ENCODE measurements around the gene NFYA.
"Not testable (repeated sequence)": the region's sequence is repeated elsewhere in the genome, so short reads cannot be mapped to it uniquely, and the experiment has no call there.

The NFYA gene

DNA sequence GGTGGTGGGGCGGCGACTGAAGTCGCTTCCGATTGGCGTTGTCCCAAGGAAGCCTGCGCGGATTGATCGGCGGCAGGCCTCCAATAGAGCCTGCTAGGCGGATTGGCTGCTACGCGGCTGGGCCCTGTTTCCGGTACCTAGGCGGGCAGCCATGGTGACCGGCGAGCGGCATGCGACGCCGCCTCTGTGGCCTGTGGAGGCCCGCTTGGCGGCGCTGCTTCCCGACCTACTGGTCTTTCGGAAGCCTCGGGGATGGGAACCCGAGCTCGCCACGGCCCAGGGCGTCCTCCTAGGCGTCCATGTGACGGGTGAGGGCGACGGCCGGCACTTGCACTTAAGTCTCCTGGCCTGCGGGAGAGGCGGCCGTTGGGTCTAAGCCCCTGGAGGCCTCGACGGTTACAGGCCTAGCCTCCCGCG lies 28.1 kb downstream of the NFYA start:
- H3K36me3 ChIP-seq (ENCODE audit: control insufficient read depth, insufficient read depth, low read length) = peaks cover 4% of the 10 kb centered on the region
- no peak overlapping the region for H3K4me3 ChIP-seq (ENCODE audit: low read length)

DNA sequence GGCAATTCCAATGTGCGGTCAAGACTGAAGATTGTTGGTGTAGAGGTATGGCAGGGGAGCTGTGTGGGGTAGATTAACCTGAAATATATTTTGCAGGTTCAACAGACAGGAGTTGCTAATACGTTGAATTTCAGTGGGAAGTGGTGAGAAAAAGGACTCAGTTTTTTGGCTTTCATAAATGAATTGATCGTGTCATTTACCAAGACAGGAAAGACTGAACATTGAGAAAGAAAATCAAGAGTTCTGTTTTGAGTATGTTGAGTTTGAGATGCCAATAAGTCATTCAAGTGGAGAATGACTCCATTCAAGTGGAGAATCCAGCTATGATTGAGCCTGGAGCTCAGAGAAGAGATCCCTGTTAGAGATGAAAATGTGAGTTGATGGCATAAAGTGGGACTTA lies 31.1 kb downstream of the NFYA start:
- no peaks in the 10 kb centered on the region for H3K9me3 ChIP-seq (ENCODE audit: control insufficient read depth, low read length)
- no peak overlapping the region for H3K4me3 ChIP-seq (ENCODE audit: low read length)
- H3K36me3 ChIP-seq (ENCODE audit: control insufficient read depth, insufficient read depth, low read length) = peaks cover 3% of the 10 kb centered on the region
- no peak overlapping the region for H3K9ac ChIP-seq (ENCODE audit: low read length)
- H3K27me3 ChIP-seq (ENCODE audit: control insufficient read depth, insufficient read depth, low read length) = no peaks in the 10 kb centered on the region
- no peaks in the 10 kb centered on the region for H3K4me1 ChIP-seq (ENCODE audit: control insufficient read depth, insufficient read depth, low read length)

More for the DNA sequence above, 28.1 kb downstream of the NFYA start:
- no peaks in the 10 kb centered on the region for H3K9me3 ChIP-seq (ENCODE audit: control insufficient read depth, low read length)
- no peaks in the 10 kb centered on the region for H3K4me1 ChIP-seq (ENCODE audit: control insufficient read depth, insufficient read depth, low read length)
- no peak overlapping the region for H3K9ac ChIP-seq (ENCODE audit: low read length)
- H3K27me3 ChIP-seq (ENCODE audit: control insufficient read depth, insufficient read depth, low read length) = no peaks in the 10 kb centered on the region

DNA sequence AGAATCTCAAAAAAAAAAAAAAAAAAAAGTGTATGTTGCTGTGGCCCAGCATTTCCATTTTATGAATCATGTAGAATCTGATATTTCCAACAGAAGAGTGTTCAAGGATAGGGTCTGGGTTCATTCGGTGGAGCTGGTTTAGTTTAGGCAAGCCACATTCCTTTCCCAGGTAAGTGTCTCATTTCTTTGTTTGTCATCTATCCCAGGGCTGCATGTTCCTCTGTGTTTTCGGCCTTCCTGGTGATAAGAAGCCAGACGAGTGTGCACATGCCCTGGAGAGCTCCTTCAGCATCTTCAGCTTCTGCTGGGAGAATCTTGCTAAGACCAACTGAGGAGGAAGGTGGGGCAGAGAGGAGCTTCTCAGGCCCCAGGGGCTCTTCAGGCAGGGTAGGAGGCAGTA lies 38.2 kb downstream of the NFYA start:
- Histone ChIP-seq H3K9me3 (ENCODE audit: control insufficient read depth, low read length) (no peaks in the 10 kb centered on the region), H3K4me1 (ENCODE audit: control insufficient read depth, insufficient read depth, low read length) (no peaks in the 10 kb centered on the region), H3K4me3 (ENCODE audit: low read length) (no peak overlapping the region), H3K36me3 (ENCODE audit: control insufficient read depth, insufficient read depth, low read length) (no peaks in the 10 kb centered on the region), H3K9ac (ENCODE audit: low read length) (no peak overlapping the region), H3K27me3 (ENCODE audit: control insufficient read depth, insufficient read depth, low read length) (no peaks in the 10 kb centered on the region)

DNA sequence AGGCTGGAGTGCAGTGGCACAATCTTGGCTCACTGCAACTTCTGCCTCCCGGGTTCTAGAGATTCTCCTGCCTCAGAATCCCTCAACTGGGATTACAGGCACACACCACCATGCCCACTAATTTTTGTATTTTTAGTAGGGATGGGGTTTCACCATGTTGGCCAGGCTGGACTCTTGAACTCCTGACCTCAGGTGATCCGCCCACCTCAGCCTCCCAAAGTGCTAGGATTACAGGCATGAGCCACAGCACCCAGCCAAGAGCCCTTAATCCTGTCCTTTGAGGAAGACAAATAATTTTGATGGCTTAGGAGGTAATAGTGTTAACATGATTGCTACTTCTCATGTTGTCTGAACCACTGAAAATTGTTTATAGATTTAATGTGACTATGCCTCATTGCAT lies 42.3 kb downstream of the NFYA start:
- not testable (repeated sequence) for H3K36me3 ChIP-seq (ENCODE audit: control insufficient read depth, insufficient read depth, low read length); H3K4me3 ChIP-seq (ENCODE audit: low read length); H3K4me1 ChIP-seq (ENCODE audit: control insufficient read depth, insufficient read depth, low read length); H3K9me3 ChIP-seq (ENCODE audit: control insufficient read depth, low read length); H3K9ac ChIP-seq (ENCODE audit: low read length); H3K27me3 ChIP-seq (ENCODE audit: control insufficient read depth, insufficient read depth, low read length)

DNA sequence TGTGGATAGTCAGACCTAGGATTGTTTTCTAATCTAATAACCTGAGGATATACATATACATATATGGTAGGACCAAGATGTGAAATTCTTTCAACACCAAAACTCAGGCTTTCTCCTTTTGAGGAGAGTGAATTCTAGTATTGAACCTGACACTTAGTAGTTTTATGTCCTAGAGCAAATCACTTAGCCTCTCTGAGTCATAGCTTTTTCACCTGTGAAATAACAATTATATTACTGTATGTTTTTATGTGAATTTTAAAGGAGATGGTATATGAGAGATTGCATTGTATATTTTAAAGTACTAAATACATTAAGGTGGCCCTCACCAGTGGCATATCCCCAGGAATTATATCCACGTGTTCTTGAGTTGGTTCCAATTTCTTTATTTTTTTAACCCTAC lies 46.7 kb downstream of the NFYA start:
- Histone ChIP-seq H3K36me3 (ENCODE audit: control insufficient read depth, insufficient read depth, low read length) (no peaks in the 10 kb centered on the region), H3K4me3 (ENCODE audit: low read length) (no peak overlapping the region), H3K9me3 (ENCODE audit: control insufficient read depth, low read length) (no peaks in the 10 kb centered on the region), H3K9ac (ENCODE audit: low read length) (no peak overlapping the region), H3K4me1 (ENCODE audit: control insufficient read depth, insufficient read depth, low read length) (no peaks in the 10 kb centered on the region), H3K27me3 (ENCODE audit: control insufficient read depth, insufficient read depth, low read length) (no peaks in the 10 kb centered on the region)

DNA sequence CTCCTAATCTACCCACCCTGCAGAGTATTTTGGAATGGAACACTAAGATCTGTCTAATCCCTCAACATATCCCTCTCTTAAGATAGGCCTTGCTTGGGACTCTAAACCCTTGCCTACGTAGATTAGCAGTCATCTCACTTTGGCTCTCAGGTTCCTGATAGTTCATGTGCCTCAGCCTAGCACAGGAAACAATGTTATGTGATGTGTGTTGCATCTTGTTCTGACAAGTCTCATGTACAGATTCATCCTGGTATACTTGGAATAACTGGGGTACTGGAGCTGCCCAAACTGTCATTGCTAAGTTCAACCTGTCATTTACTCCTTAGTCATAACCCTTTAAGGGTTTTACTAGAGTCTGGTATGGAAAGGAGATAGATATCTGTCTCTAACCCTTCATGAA lies 47.3 kb downstream of the NFYA start:
- H3K4me3 ChIP-seq (ENCODE audit: low read length) = no peak overlapping the region
- H3K4me1 ChIP-seq (ENCODE audit: control insufficient read depth, insufficient read depth, low read length) = no peaks in the 10 kb centered on the region
- H3K36me3 ChIP-seq (ENCODE audit: control insufficient read depth, insufficient read depth, low read length) = no peaks in the 10 kb centered on the region
- no peaks in the 10 kb centered on the region for H3K9me3 ChIP-seq (ENCODE audit: control insufficient read depth, low read length)
- no peak overlapping the region for H3K9ac ChIP-seq (ENCODE audit: low read length)
- no peaks in the 10 kb centered on the region for H3K27me3 ChIP-seq (ENCODE audit: control insufficient read depth, insufficient read depth, low read length)

DNA sequence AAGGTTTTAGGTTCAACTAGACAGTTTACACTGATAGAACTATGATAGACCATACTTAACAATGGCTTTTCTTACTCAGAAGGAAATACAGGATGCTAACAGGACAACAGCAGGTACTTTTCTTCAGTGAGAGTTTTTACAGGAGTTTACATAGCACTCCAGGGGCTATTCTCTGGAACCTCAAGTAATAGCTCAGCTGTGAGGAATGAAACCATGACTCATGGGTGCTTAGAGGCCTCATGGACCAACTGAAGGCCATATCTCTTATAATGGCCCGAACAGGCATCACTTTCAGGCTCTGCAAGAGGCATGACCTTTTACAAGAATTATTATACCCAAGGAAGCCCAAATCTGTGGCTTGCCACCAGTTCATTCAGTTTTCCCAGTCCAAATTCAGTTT lies 49.6 kb downstream of the NFYA start:
- H3K27me3 ChIP-seq (ENCODE audit: control insufficient read depth, insufficient read depth, low read length) = no peaks in the 10 kb centered on the region
- no peak overlapping the region for H3K9ac ChIP-seq (ENCODE audit: low read length)
- no peaks in the 10 kb centered on the region for H3K9me3 ChIP-seq (ENCODE audit: control insufficient read depth, low read length)
- no peaks in the 10 kb centered on the region for H3K36me3 ChIP-seq (ENCODE audit: control insufficient read depth, insufficient read depth, low read length)
- no peak overlapping the region for H3K4me3 ChIP-seq (ENCODE audit: low read length)
- no peaks in the 10 kb centered on the region for H3K4me1 ChIP-seq (ENCODE audit: control insufficient read depth, insufficient read depth, low read length)

DNA sequence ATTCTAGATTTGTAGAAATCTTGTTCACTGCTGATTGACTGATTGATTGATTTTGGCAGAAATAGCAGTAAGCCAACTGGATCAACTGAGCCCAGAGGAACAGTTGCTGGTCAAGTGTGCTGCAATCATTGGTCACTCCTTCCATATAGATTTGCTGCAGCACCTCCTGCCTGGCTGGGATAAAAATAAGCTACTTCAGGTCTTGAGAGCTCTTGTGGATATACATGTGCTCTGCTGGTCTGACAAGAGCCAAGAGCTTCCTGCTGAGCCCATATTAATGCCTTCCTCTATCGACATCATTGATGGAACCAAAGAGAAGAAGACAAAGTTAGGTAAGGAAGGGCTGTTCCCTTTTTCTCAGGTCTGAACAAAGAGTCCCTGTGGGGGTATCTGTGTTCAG lies 50.1 kb downstream of the NFYA start:
- no peaks in the 10 kb centered on the region for H3K27me3 ChIP-seq (ENCODE audit: control insufficient read depth, insufficient read depth, low read length)
- no peak overlapping the region for H3K9ac ChIP-seq (ENCODE audit: low read length)
- no peaks in the 10 kb centered on the region for H3K36me3 ChIP-seq (ENCODE audit: control insufficient read depth, insufficient read depth, low read length)
- no peaks in the 10 kb centered on the region for H3K9me3 ChIP-seq (ENCODE audit: control insufficient read depth, low read length)
- no peaks in the 10 kb centered on the region for H3K4me1 ChIP-seq (ENCODE audit: control insufficient read depth, insufficient read depth, low read length)
- H3K4me3 ChIP-seq (ENCODE audit: low read length) = no peak overlapping the region

DNA sequence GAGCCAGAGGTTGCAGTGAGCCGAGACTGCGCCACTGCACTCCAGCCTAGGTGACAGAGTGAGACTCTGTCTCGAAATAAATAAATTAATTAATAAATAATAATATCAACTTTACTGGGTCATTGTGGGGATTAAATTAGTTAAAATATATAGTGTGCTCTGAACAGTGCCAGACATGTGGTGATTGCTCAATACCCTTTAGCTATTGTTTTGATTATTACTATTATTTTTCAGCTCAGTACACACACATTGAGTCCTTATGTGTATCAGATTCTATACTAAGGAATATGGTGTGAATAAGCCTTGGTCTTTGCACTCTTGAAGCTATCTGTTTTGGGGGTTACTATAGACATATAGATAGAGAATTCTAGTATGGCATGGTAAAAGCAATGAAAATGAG lies 52.5 kb downstream of the NFYA start:
- no peak overlapping the region for H3K9ac ChIP-seq (ENCODE audit: low read length)
- H3K4me1 ChIP-seq (ENCODE audit: control insufficient read depth, insufficient read depth, low read length) = no peaks in the 10 kb centered on the region
- H3K27me3 ChIP-seq (ENCODE audit: control insufficient read depth, insufficient read depth, low read length) = no peaks in the 10 kb centered on the region
- H3K36me3 ChIP-seq (ENCODE audit: control insufficient read depth, insufficient read depth, low read length) = no peaks in the 10 kb centered on the region
- no peaks in the 10 kb centered on the region for H3K9me3 ChIP-seq (ENCODE audit: control insufficient read depth, low read length)
- H3K4me3 ChIP-seq (ENCODE audit: low read length) = no peak overlapping the region

DNA sequence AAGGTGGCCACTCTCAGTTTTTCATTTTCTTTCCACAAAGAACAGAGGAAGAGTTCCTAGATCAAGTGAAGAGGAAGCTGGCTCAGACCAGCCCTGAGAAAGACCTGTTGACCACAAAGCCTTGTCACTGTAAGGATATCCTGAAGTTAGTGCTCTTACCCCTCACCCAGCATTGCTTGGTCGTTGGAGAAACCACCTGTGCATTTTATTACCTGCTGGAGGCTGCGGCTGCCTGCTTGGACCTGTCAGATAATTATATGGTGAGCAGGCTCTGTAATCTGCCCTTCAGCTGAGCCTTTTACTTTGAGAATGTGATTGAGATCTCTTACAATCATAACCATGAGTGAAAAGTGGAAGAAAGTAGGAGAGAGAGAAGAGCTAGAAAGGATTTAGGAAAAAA lies 59.5 kb downstream of the NFYA start:
- no peak overlapping the region for H3K4me3 ChIP-seq (ENCODE audit: low read length)
- no peaks in the 10 kb centered on the region for H3K27me3 ChIP-seq (ENCODE audit: control insufficient read depth, insufficient read depth, low read length)
- H3K9ac ChIP-seq (ENCODE audit: low read length) = no peak overlapping the region
- no peaks in the 10 kb centered on the region for H3K9me3 ChIP-seq (ENCODE audit: control insufficient read depth, low read length)
- H3K4me1 ChIP-seq (ENCODE audit: control insufficient read depth, insufficient read depth, low read length) = no peaks in the 10 kb centered on the region
- H3K36me3 ChIP-seq (ENCODE audit: control insufficient read depth, insufficient read depth, low read length) = no peaks in the 10 kb centered on the region

DNA sequence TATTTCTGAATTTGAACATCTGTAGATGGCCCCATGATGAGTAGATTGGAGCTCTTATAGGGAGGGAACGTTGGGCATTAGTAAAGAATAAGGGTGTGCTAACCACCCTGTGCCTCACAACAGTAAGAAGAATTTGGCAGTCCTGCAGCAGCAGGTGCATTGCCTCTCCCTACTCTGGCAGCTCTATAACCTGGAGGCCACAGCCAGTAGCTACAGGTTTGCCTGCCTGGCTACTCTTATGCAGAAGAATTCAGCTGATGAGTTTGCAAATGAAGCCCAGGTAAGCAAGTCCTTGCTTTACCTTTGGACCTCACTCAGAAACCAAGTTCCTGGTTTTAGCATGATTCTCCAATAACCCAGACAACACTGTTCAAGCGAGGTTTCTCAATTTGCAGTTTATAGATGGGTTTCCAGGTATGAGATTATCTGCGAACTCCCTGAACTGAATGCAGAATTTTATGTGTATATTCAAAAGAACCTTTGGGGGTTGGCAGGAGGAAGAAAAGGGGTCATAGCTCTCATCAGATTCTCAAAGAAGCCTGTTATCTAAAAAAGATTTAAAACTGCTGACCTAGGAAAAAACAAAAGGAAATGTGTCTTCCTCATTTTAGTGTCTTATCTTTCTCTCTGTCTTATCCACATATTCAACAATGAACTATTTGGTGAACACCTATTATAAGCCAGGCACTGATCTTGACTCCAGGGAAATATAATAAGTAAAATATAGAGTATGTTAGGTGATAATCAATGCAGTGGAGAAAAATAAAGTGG lies 62.5 kb downstream of the NFYA start:
- Histone ChIP-seq H3K9ac (ENCODE audit: low read length) (no peak overlapping the region), H3K9me3 (ENCODE audit: control insufficient read depth, low read length) (no peaks in the 10 kb centered on the region), H3K4me3 (ENCODE audit: low read length) (no peak overlapping the region), H3K36me3 (ENCODE audit: control insufficient read depth, insufficient read depth, low read length) (no peaks in the 10 kb centered on the region), H3K27me3 (ENCODE audit: control insufficient read depth, insufficient read depth, low read length) (no peaks in the 10 kb centered on the region), H3K4me1 (ENCODE audit: control insufficient read depth, insufficient read depth, low read length) (no peaks in the 10 kb centered on the region)

DNA sequence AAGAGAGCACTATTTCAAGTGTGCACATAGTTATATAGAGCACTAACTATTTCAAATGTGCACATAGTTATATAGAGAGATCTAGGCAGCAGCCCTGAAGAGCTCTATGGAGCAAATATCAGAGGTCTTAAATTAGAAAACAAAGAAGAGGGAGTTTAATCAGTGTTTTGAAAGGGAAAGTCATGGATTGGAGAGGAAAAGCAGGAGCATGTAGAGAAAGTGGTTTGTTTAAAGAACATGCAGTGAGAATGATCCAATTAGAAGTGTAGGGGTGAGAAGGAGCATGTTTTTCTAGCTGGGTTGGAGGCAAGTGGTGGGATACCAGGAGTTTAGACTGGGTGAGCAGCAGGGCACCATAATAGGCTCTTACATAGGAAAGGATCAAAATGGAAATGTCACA lies 64.1 kb downstream of the NFYA start:
- Histone ChIP-seq H3K36me3 (ENCODE audit: control insufficient read depth, insufficient read depth, low read length) (no peaks in the 10 kb centered on the region), H3K4me1 (ENCODE audit: control insufficient read depth, insufficient read depth, low read length) (no peaks in the 10 kb centered on the region), H3K9ac (ENCODE audit: low read length) (no peak overlapping the region), H3K4me3 (ENCODE audit: low read length) (no peak overlapping the region), H3K9me3 (ENCODE audit: control insufficient read depth, low read length) (no peaks in the 10 kb centered on the region), H3K27me3 (ENCODE audit: control insufficient read depth, insufficient read depth, low read length) (no peaks in the 10 kb centered on the region)

DNA sequence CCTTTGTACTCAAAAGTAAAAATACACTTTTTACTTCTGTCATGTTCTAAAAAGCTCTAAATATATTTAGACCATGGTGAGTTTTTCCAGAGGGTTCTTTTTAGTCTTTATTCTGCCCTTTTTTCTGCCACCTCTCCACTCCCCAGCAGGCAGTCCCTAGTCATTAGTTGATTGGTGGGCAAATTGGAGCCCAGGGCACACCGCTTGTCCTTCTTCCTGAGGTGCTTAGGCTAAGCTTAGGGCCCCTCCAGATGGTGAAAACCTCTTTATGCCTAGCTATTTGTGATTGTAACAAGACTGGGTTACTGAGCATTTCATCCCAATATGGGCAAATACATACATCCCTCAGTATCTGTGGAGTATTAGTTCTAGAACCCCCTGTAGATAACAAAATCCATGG lies 75.1 kb downstream of the NFYA start:
- no peaks in the 10 kb centered on the region for H3K27me3 ChIP-seq (ENCODE audit: control insufficient read depth, insufficient read depth, low read length)
- H3K9me3 ChIP-seq (ENCODE audit: control insufficient read depth, low read length) = no peaks in the 10 kb centered on the region
- no peaks in the 10 kb centered on the region for H3K36me3 ChIP-seq (ENCODE audit: control insufficient read depth, insufficient read depth, low read length)
- no peaks in the 10 kb centered on the region for H3K4me1 ChIP-seq (ENCODE audit: control insufficient read depth, insufficient read depth, low read length)
- no peak overlapping the region for H3K4me3 ChIP-seq (ENCODE audit: low read length)
- H3K9ac ChIP-seq (ENCODE audit: low read length) = no peak overlapping the region

Measured in mucosa of stomach (tissue), 1 donor.